Urothelium cell line (cell line): ENCODE data around the gene DENND1A.

ENCODE experiments used
- DNase-seq: peaks from one replicate; pipeline ENCODE4 v3.0.0; 2011; ENCODE audit warnings: low spot score, mixed read lengths
- FAIRE-seq: peaks from 2 replicates; lab custom pipeline; 2011; peaks lifted over from hg19 to GRCh38; lab: Jason Lieb, UNC

Gene DENND1A

GRCh38 chr9:123660691-123661466, 269.0 kb downstream of the DENND1A start:
- FAIRE-seq = no peak
- no peak for DNase-seq

GRCh38 chr9:123659358-123659757, 270.6 kb downstream of the DENND1A start:
- DNase-seq (no peak), FAIRE-seq (no peak)

- DNase-seq = no peak
- FAIRE-seq = no peak
These were observed 271.1 kb downstream of the DENND1A start for GRCh38 chr9:123658792-123659191.

- DNase-seq (no peak), FAIRE-seq (no peak)
These were observed 272.0 kb downstream of the DENND1A start for GRCh38 chr9:123657941-123658340.

GRCh38 chr9:123657099-123657498, 272.8 kb downstream of the DENND1A start:
- FAIRE-seq (no peak), DNase-seq (no peak)

- no peak for DNase-seq
- FAIRE-seq = no peak
These were observed 273.4 kb downstream of the DENND1A start for GRCh38 chr9:123656565-123656964.

GRCh38 chr9:123655681-123656423, 274.1 kb downstream of the DENND1A start:
- FAIRE-seq = no peak

GRCh38 chr9:123654994-123655637, 274.8 kb downstream of the DENND1A start:
- DNase-seq = no peak
- no peak for FAIRE-seq

More at GRCh38 chr9:123655681-123656423, 274.1 kb downstream of the DENND1A start:
- no peak for DNase-seq

- DNase-seq (no peak), FAIRE-seq (no peak)
These were observed 275.5 kb downstream of the DENND1A start for GRCh38 chr9:123654218-123654993.

GRCh38 chr9:123652416-123652815, 277.5 kb downstream of the DENND1A start:
- no peak for DNase-seq
- no peak for FAIRE-seq

- DNase-seq = no peak
- no peak for FAIRE-seq
These were observed 278.1 kb downstream of the DENND1A start for GRCh38 chr9:123651871-123652270.

- no peak for FAIRE-seq
- no peak for DNase-seq
These were observed 278.7 kb downstream of the DENND1A start for GRCh38 chr9:123651273-123651672.

- no peak for FAIRE-seq
- no peak for DNase-seq
These were observed 280.0 kb downstream of the DENND1A start for GRCh38 chr9:123649909-123650308.

GRCh38 chr9:123647145-123647544, 282.8 kb downstream of the DENND1A start:
- FAIRE-seq (no peak), DNase-seq (no peak)

- DNase-seq (no peak), FAIRE-seq (no peak)
These were observed 284.2 kb downstream of the DENND1A start for GRCh38 chr9:123645762-123646161.

- FAIRE-seq (no peak), DNase-seq (no peak)
These were observed 284.8 kb downstream of the DENND1A start for GRCh38 chr9:123645126-123645525.

- no peak for DNase-seq
- no peak for FAIRE-seq
These were observed 286.4 kb downstream of the DENND1A start for GRCh38 chr9:123643518-123643917.

- no peak for FAIRE-seq
- no peak for DNase-seq
These were observed 287.3 kb downstream of the DENND1A start for GRCh38 chr9:123642291-123643278.

GRCh38 chr9:123640792-123641222, 289.1 kb downstream of the DENND1A start:
- FAIRE-seq = no peak

GRCh38 chr9:123639743-123640142, 290.2 kb downstream of the DENND1A start:
- FAIRE-seq = no peak
- no peak for DNase-seq

More at GRCh38 chr9:123640792-123641222, 289.1 kb downstream of the DENND1A start:
- no peak for DNase-seq
